Astrocyte (in vitro differentiated cells and primary cell): Measurements from ENCODE around the gene RALB.

Experiments
- CTCF ChIP-seq: IDR thresholded peaks from 2 replicates; pipeline ENCODE4 v1.5.1; 2011; ENCODE audit warnings: low read depth, mild to moderate bottlenecking, inconsistent platforms, low read length, moderate library complexity; ENCODE audit not compliant: insufficient read depth
- EZH2 ChIP-seq: IDR thresholded peaks from 2 replicates; pipeline ENCODE4 v1.6.1; 2012; ENCODE audit warnings: mild to moderate bottlenecking, low read length, inconsistent platforms; ENCODE audit not compliant: insufficient read depth

- TF ChIP-seq CTCF (no peak), EZH2 (no peak)
Measured at GRCh38 chr2:120338015-120338414, 85.4 kb downstream of the RALB start.
